Measurements from ENCODE around the gene STK32B. TPM values are rescaled to one million over a fixed set of nuclear protein-coding genes. Genes with fewer than 3 reads are reported as not detected.

The STK32B gene
- total RNA-seq, 1 donor from 2014 or later = 0.56 TPM

DNA sequence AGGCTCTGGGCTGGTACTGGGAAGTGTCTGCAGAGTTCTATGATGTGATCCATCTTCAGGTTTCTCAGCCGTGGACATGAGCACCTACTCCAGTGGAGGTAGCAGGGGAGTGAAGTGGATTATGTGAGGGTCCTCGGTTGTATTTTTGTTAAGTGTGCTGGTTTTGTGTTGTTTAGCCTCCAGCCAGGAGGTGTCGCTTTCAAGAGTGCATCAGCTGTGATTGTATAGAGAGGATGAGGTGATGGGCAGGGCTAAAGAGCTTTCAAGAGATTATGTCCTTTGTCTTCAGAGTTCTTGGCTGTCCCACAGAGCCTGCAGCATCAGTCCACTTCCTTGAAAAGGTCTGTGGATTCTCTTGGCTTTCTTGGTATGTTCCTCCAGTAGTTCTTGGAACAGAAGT is 256.6 kb downstream of the STK32B start:
- no peak for DNase-seq (ENCODE audit: low spot score)
- no peaks in the 10 kb centered on the region for H3K27me3 Mint-ChIP-seq (ENCODE audit: unreplicated experiment)
- H3K9me3 Mint-ChIP-seq (ENCODE audit: unreplicated experiment) = no peaks in the 10 kb centered on the region
- no peak for TF ChIP-seq CTCF (IDR thresholded peaks at IDR 0.05; ENCODE audit: unreplicated experiment)
- no peaks in the 10 kb centered on the region for H3K36me3 Mint-ChIP-seq (ENCODE audit: low read depth, unreplicated experiment)
- no peaks in the 10 kb centered on the region for H3K4me1 Mint-ChIP-seq (ENCODE audit: unreplicated experiment)
- H3K4me3 Mint-ChIP-seq (ENCODE audit: unreplicated experiment) = no peak overlapping the region
- no peak overlapping the region for H3K27ac Mint-ChIP-seq (ENCODE audit: unreplicated experiment)

- Mint-ChIP-seq H3K36me3 (ENCODE audit: low read depth, unreplicated experiment) (no peaks in the 10 kb centered on the region), H3K27ac (ENCODE audit: unreplicated experiment) (no peak overlapping the region), H3K4me1 (ENCODE audit: unreplicated experiment) (no peaks in the 10 kb centered on the region), H3K4me3 (ENCODE audit: unreplicated experiment) (no peak overlapping the region), H3K9me3 (ENCODE audit: unreplicated experiment) (no peaks in the 10 kb centered on the region), H3K27me3 (ENCODE audit: unreplicated experiment) (no peaks in the 10 kb centered on the region)
- TF ChIP-seq CTCF (IDR thresholded peaks at IDR 0.05; ENCODE audit: unreplicated experiment) = no peak
- DNase-seq (ENCODE audit: low spot score) = no peak
Observed at GRCh38 chr4:5322321-5322720, 271.0 kb downstream of the STK32B start.

- no peak for TF ChIP-seq CTCF (IDR thresholded peaks at IDR 0.05; ENCODE audit: unreplicated experiment)
- H3K4me3 Mint-ChIP-seq (ENCODE audit: unreplicated experiment) = no peak overlapping the region
- peaks cover 5% of the 10 kb centered on the region for H3K27me3 Mint-ChIP-seq (ENCODE audit: unreplicated experiment)
- no peaks in the 10 kb centered on the region for H3K36me3 Mint-ChIP-seq (ENCODE audit: low read depth, unreplicated experiment)
- DNase-seq (ENCODE audit: low spot score) = no peak
- no peak overlapping the region for H3K27ac Mint-ChIP-seq (ENCODE audit: unreplicated experiment)
- no peaks in the 10 kb centered on the region for H3K4me1 Mint-ChIP-seq (ENCODE audit: unreplicated experiment)
- H3K9me3 Mint-ChIP-seq (ENCODE audit: unreplicated experiment) = no peaks in the 10 kb centered on the region
Observed at GRCh38 chr4:5330339-5330989, 279.2 kb downstream of the STK32B start.

DNA sequence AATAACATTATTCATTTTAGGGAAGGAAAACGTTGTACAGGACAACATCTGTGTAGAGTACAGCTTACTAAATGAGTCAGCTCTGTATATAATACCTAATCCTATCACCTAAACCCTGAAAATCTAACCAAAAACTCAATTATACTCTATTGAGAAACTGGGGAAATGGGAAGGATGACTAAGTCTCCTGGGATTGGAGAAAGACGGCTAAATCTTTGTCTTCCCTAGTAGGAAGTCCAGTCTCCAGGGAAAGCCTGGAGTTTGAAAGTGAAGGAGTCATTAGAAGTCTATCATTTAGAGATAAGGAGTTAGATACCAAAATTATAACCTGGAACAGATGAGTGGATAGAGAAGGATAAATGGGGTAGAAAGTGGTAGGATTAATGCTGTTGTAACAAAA is 286.5 kb downstream of the STK32B start:
- Mint-ChIP-seq H3K27me3 (ENCODE audit: unreplicated experiment) (peaks cover 1% of the 10 kb centered on the region), H3K36me3 (ENCODE audit: low read depth, unreplicated experiment) (peaks cover 4% of the 10 kb centered on the region), H3K4me3 (ENCODE audit: unreplicated experiment) (no peak overlapping the region), H3K9me3 (ENCODE audit: unreplicated experiment) (peaks cover 4% of the 10 kb centered on the region), H3K4me1 (ENCODE audit: unreplicated experiment) (peaks cover 11% of the 10 kb centered on the region), H3K27ac (ENCODE audit: unreplicated experiment) (no peak overlapping the region)
- TF ChIP-seq CTCF (IDR thresholded peaks at IDR 0.05; ENCODE audit: unreplicated experiment) = no peak
- no peak for DNase-seq (ENCODE audit: low spot score)

- H3K9me3 Mint-ChIP-seq (ENCODE audit: unreplicated experiment) = peaks cover 4% of the 10 kb centered on the region
- no peak for DNase-seq (ENCODE audit: low spot score)
- no peak overlapping the region for H3K27ac Mint-ChIP-seq (ENCODE audit: unreplicated experiment)
- H3K36me3 Mint-ChIP-seq (ENCODE audit: low read depth, unreplicated experiment) = peaks cover 4% of the 10 kb centered on the region
- H3K4me1 Mint-ChIP-seq (ENCODE audit: unreplicated experiment) = peaks cover 11% of the 10 kb centered on the region
- TF ChIP-seq CTCF (IDR thresholded peaks at IDR 0.05; ENCODE audit: unreplicated experiment) = no peak
- H3K27me3 Mint-ChIP-seq (ENCODE audit: unreplicated experiment) = peaks cover 1% of the 10 kb centered on the region
- H3K4me3 Mint-ChIP-seq (ENCODE audit: unreplicated experiment) = no peak overlapping the region
Observed at GRCh38 chr4:5338531-5338930, 287.3 kb downstream of the STK32B start.
